Measurements from ENCODE around the gene S100A8. TPM values are rescaled to one million over a fixed set of nuclear protein-coding genes. Genes with fewer than 3 reads are reported as not detected.

The S100A8 gene
- total RNA-seq, 4 donors from 2014 or later: 13.1 to 745 (median 110) TPM

- WGBS, 2 donors (ENCODE audit: low coverage in 1 of 2): 71 to 84% methylated on average over 6 to 8 of the region's 8 CpGs
- Histone ChIP-seq H3K4me3 (no peak overlapping the region), H3K4me1 (no peaks in the 10 kb centered on the region), H3K36me3 (no peaks in the 10 kb centered on the region), H3K27me3 (peaks cover 30% of the 10 kb centered on the region), H3K9me3 (no peaks in the 10 kb centered on the region), H3K27ac (no peak overlapping the region)
- no peak for ATAC-seq
- TF ChIP-seq POLR2A (IDR thresholded peaks at IDR 0.05): no peak
- no peak for TF ChIP-seq POLR2AphosphoS5 (IDR thresholded peaks at IDR 0.05)
- TF ChIP-seq EP300 (IDR thresholded peaks at IDR 0.05): no peak
- TF ChIP-seq CTCF (IDR thresholded peaks at IDR 0.05): no peak
Measured at GRCh38 chr1:153356392-153357075, 34.3 kb downstream of the S100A8 start.

GRCh38 chr1:153355445-153356071 is 35.3 kb downstream of the S100A8 start:
- H3K27me3 ChIP-seq: peaks cover 40% of the 10 kb centered on the region
- no peaks in the 10 kb centered on the region for H3K9me3 ChIP-seq
- no peaks in the 10 kb centered on the region for H3K4me1 ChIP-seq
- H3K27ac ChIP-seq: no peak overlapping the region
- no peaks in the 10 kb centered on the region for H3K36me3 ChIP-seq
- no peak overlapping the region for H3K4me3 ChIP-seq
- no peak for ATAC-seq
- WGBS, 2 donors (ENCODE audit: low coverage in 1 of 2): 42 to 57% methylated on average over 5 to 7 of the region's 10 CpGs
- TF ChIP-seq EP300 (IDR thresholded peaks at IDR 0.05): no peak
- TF ChIP-seq CTCF (IDR thresholded peaks at IDR 0.05): peak in 1 of 4 experiments; percentile 30

GRCh38 chr1:153354515-153355193 is 36.2 kb downstream of the S100A8 start:
- H3K4me3 ChIP-seq: no peak overlapping the region
- H3K27ac ChIP-seq: no peak overlapping the region
- peaks cover 47% of the 10 kb centered on the region for H3K27me3 ChIP-seq
- TF ChIP-seq CTCF (IDR thresholded peaks at IDR 0.05) (no peak), EP300 (IDR thresholded peaks at IDR 0.05) (no peak), POLR2AphosphoS5 (IDR thresholded peaks at IDR 0.05) (no peak), POLR2A (IDR thresholded peaks at IDR 0.05) (no peak)
- H3K4me1 ChIP-seq: no peaks in the 10 kb centered on the region
- WGBS, 2 donors (ENCODE audit: low coverage in 1 of 2): 57 to 90% methylated on average over 1 to 6 of the region's 8 CpGs
- no peaks in the 10 kb centered on the region for H3K9me3 ChIP-seq
- no peaks in the 10 kb centered on the region for H3K36me3 ChIP-seq
- no peak for ATAC-seq

GRCh38 chr1:153353226-153353947 is 37.5 kb downstream of the S100A8 start:
- ATAC-seq: no peak
- 74% methylated on average over 5 of the region's 7 CpGs; no CpG with 5 or more reads in 1 of the 2 donors for WGBS, 2 donors (ENCODE audit: low coverage in 1 of 2)

More at GRCh38 chr1:153353226-153353947, 37.5 kb downstream of the S100A8 start:
- Histone ChIP-seq H3K4me3 (no peak overlapping the region), H3K36me3 (no peaks in the 10 kb centered on the region), H3K4me1 (no peaks in the 10 kb centered on the region), H3K9me3 (no peaks in the 10 kb centered on the region), H3K27ac (no peak overlapping the region), H3K27me3 (peaks cover 60% of the 10 kb centered on the region)
- TF ChIP-seq CTCF (IDR thresholded peaks at IDR 0.05) (peak in 1 of 4 experiments; percentile 10), POLR2AphosphoS5 (IDR thresholded peaks at IDR 0.05) (no peak), EP300 (IDR thresholded peaks at IDR 0.05) (no peak), POLR2A (IDR thresholded peaks at IDR 0.05) (no peak)

Measured in gastroesophageal sphincter (tissue), 4 donors.